Esophagus mucosa (tissue), 1 donor: Measurements from ENCODE around the gene OTUD7B. TPM values are rescaled to one million over a fixed set of nuclear protein-coding genes. Genes with fewer than 3 reads are reported as not detected.

Source experiments
- ATAC-seq: fragments of 200-7000 bp; cut with Tn5 transposase; one replicate; pipeline ENCODE4 v1.9.1; 2020
- total RNA-seq: library from RNA; stranded (reverse); gene quantifications from one replicate; pipeline ENCODE4 v1.2.4, GENCODE V29; 2023
- donor health status: DM: yes; HTN: yes; CAD: no.

Gene OTUD7B
- total RNA-seq, 1 donor from 2014 or later, result 11.8 TPM

- no peak for ATAC-seq
Observed at GRCh38 chr1:149916193-149916897, 94.2 kb downstream of the OTUD7B start.

- no peak for ATAC-seq
Observed at GRCh38 chr1:149915429-149916192, 94.9 kb downstream of the OTUD7B start.

DNA sequence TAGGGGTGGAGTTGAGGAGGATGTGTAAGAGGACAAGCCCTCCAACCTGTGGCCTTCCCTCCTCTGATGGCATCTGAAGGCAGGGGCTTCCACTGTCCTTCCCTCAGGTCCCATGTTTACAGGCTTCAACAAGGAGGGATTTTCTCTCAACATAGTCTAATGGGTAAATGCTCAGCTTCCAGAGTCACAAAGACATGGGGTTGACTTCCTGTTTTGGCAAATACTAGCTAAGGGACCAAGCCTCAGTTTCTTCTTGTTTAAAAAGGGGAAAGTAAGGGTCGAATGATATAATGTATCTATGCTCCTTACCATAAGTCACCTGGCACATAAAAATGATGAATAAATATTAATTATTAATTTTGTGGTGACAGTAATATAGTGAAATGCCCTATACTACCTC, 96.0 kb downstream of the OTUD7B start:
- ATAC-seq, result no peak

DNA sequence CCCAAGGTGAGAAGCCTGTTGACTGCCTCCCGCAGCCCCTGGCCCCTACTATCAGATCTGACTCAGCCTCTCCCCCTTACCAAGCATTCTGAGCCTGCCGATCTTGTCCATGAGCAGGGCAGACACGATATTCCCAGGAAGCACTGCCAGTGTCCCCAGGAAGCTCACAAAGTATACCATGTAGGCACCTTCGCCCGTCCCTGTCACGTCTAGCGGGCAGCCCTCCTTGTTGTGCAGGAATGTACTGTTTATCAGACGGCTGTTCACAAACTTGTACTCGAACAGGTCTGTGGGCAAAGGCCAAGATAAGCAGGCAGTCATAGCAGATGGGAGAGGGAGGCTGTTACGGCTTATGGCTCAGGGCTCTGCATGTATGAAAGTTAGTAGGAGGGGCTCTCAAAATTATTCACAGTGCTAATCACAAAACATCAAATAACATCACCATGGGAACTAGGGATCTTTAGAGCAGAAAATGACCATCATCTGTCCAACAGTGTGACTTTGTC, 103.9 kb downstream of the OTUD7B start:
- no peak for ATAC-seq

- ATAC-seq, result no peak
Observed at GRCh38 chr1:149903836-149904491, 106.6 kb downstream of the OTUD7B start.

DNA sequence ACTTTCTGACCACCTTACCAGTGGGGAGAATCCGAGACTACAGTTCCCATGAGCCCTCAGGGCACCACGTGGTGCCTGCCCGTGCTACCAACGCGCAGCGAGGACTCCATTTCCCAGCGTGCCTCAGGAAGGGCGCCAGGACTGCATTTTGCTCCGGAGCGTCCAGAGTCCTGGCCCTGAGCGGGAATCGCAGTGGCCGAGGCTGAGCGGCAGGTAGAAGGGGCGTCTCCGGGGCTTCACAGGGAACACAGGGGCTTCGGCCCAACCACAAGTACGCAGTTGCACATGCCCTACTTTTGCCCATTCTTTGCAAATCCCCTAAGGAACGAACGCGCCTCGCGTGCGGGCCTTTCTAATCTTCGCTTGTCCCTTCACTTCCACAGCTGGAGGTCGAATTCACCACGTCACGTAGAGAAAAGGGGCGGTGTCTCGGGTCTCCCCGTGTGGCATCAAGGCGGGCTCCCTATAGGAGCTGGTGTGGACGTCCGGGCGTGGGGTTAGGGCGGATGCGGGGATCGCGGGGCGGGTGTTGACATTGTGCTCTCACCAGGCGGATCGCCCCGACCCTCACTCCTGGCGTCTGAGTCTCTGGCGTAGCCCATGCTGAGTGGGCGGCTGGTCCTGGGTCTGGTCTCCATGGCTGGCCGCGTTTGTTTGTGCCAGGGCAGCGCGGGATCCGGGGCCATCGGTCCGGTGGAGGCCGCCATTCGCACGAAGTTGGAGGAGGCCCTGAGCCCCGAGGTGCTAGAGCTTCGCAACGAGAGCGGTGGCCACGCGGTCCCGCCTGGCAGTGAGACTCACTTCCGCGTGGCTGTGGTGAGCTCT, 110.9 kb downstream of the OTUD7B start, which contains the start of gene BOLA1:
Gene BOLA1 (plus strand): TSS at position 109 of the 825 bp plus-strand sequence. CDS start 492 bp downstream, at position 601.
- peak; percentile 93 for ATAC-seq

DNA sequence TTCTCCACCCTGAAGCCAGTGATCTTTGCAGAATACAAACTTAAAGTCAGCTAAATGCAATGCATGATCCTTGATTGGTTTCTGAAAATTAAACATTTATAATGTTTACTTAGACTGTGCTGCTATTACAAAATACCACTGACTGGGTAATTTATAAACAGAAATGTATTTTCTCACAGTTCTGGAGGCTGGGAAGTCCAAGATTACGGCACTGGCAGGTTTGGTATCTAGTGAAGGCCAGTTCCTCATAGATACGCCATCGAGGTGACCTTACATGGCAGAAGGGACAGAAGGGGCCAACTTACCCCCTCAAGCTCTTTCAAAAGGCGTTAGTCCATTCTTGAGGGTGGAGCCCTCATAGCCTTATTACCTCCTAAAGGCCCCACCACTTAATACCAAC, 114.0 kb downstream of the OTUD7B start:
- ATAC-seq, result no peak

GRCh38 chr1:149888999-149889289, 121.6 kb downstream of the OTUD7B start:
- ATAC-seq, result no peak

- peak; percentile 56 for ATAC-seq
Observed at GRCh38 chr1:149888247-149888998, 122.1 kb downstream of the OTUD7B start.

Other genes starting within 250 kb of the OTUD7B start
- 0.40 TPM for gene FCGR1A, start 228.0 kb downstream of the OTUD7B start, total RNA-seq
- gene BOLA1, start 111.2 kb downstream of the OTUD7B start, total RNA-seq, result 12.0 TPM
- gene SV2A, start 92.9 kb downstream of the OTUD7B start, total RNA-seq, result 0.20 TPM
- gene SF3B4, start 82.9 kb downstream of the OTUD7B start, total RNA-seq, result 36.5 TPM
- gene MTMR11, start 73.8 kb downstream of the OTUD7B start, total RNA-seq, result 5.8 TPM
- 22.4 TPM for gene VPS45, start 57.0 kb upstream of the OTUD7B start, total RNA-seq
- 4.1 TPM for gene PLEKHO1, start 139.2 kb upstream of the OTUD7B start, total RNA-seq
- gene ANP32E, start 225.4 kb upstream of the OTUD7B start, total RNA-seq, result 15.1 TPM
- 0.28 TPM for gene CA14, start 247.0 kb upstream of the OTUD7B start, total RNA-seq